ENCODE results near the gene ASB16. TPM values are rescaled to one million over a fixed set of nuclear protein-coding genes. Genes with fewer than 3 reads are reported as not detected.

Gene ASB16
- total RNA-seq, 1 experiment from 2014 or later = 0.37 TPM

DNA sequence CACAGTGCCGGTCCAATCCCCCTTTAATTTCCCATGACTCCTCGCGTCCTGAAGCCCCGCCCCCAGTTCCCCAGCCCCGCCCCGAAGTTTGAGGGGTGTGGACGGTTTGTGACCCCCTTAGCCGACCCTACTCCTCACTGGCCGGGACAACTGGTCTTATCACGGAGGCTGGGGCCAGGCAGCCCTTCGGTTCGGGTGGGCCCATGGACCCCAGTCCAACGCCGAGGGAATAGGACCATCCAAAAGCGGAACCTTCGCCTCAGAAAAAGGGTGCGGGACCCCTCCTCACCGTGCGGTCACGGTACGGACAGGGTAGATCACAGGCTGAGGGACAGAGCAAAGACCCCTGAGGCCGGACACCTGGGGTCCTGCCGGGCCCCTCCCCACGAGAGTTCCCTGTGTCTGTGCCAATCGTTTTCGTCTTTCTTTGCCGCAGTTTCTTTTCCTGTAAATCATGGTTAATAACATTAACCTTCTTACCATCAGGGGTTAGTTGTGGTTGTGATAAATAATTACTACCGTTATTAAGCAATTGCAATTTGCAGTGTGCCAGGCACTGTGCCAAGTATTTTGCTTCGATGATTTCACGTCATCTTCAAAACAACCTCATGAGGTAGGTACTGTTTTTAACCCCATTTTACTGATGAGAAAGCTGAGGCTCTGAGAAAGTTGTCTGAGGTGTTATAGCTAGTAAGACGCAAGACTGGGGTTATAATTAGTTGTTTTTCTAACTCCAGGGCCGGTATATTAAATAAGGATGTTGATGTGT, 16.8 kb downstream of the ASB16 start:
- BruUV-seq (replicated peaks) = no TSS peak
- no peak for DNase-seq (ENCODE audit: low read depth, low spot score)

DNA sequence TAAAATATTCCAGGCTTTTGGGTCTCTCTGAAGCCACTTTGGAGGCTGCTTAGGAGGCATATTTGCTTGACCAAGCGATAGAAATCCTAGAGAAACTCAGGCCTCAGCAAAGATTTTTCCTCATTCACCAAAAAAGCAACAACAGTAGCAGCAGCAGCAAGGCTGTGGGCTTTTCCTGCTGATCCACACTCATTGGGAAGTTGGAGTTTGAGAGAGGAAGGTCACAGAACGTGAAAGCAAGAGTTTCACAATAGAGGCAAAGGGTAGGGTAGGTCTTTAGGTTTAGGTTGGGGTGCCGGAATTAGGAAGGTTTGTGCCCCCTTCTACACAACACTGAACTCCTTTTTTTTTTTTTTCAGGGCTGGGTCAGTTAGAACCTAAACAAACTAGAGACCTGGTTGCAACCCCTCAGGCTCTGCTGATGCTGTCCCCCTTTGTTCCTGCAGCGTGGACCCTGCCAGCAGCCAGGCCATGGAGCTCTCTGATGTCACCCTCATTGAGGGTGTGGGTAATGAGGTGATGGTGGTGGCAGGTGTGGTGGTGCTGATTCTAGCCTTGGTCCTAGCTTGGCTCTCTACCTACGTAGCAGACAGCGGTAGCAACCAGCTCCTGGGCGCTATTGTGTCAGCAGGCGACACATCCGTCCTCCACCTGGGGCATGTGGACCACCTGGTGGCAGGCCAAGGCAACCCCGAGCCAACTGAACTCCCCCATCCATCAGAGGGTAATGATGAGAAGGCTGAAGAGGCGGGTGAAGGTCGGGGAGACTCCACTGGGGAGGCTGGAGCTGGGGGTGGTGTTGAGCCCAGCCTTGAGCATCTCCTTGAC, 18.3 kb downstream of the ASB16 start:
- DNase-seq (ENCODE audit: low read depth, low spot score) (no peak), ATAC-seq (no peak)
- H2AFZ ChIP-seq (ENCODE audit: low read depth, low read length, poor library complexity, severe bottlenecking) = no peak overlapping the region
- CTCF ChIA-PET = no interaction called here
- peaks cover 7 to 24% of the 10 kb centered on the region in 2 experiments; a peak in 3 of 4 replicates for H3K4me1 ChIP-seq (ENCODE audit: control insufficient read depth in 1 of 2, insufficient read depth in 2 of 2, low read length in 2 of 2)
- H3K27me3 ChIP-seq (ENCODE audit: insufficient read depth, low read length) = no peaks in the 10 kb centered on the region
- intact Hi-C loops (cut with micrococcal nuclease) = no loop called here
- no peaks in the 10 kb centered on the region for H3K9me3 ChIP-seq (ENCODE audit: control insufficient read depth in 1 of 2, insufficient read depth in 1 of 2, low read depth in 1 of 2, low read length in 2 of 2)
- POLR2A ChIA-PET = no interaction called here
- peak overlapping the region; percentile 71; the same call in 1 of the 2 replicates for H3K4me2 ChIP-seq (ENCODE audit: low read length)
- peaks cover 39% of the 10 kb centered on the region for H3K79me2 ChIP-seq (ENCODE audit: insufficient read depth, low read length)
- peaks cover 3% of the 10 kb centered on the region in 2 experiments; a peak in 3 of 4 replicates for H3K36me3 ChIP-seq (ENCODE audit: control insufficient read depth in 1 of 2, insufficient read depth in 2 of 2, low read length in 2 of 2)
- no peak overlapping the region for H3K9ac ChIP-seq (ENCODE audit: low read length)
- H3K27ac ChIP-seq (ENCODE audit: low read depth, low read length) = no peak overlapping the region
- RAD21 ChIA-PET (ENCODE audit: low non-redundant PET in 1 of 2, low total read pairs in 2 of 2, uncharacterized antibody in 2 of 2, unreplicated experiment in 2 of 2) = no interaction called here
- no peak overlapping the region for H3K4me3 ChIP-seq (replicated peaks in 1 of 2; ENCODE audit: low read depth in 1 of 2, low read length in 2 of 2)
- H4K20me1 ChIP-seq (ENCODE audit: insufficient read depth) = no peaks in the 10 kb centered on the region
- BruUV-seq (replicated peaks) = no TSS peak
- H3K9me2 ChIP-seq (ENCODE audit: insufficient read depth) = no peaks in the 10 kb centered on the region
- TF ChIP-seq CBX3 (IDR thresholded peaks at IDR 0.05; ENCODE audit: low read depth) (no peak), POLR2A (IDR thresholded peaks at IDR 0.05; ENCODE audit: borderline replicate concordance, extremely low read depth, insufficient read depth, insufficient read length) (no peak), ZNF274 (IDR thresholded peaks at IDR 0.05; ENCODE audit: low read depth, low read length) (no peak), TCF7L2 (IDR thresholded peaks at IDR 0.05; ENCODE audit: borderline replicate concordance, extremely low read depth, insufficient read depth, insufficient read length) (no peak), FOSL1 (IDR thresholded peaks at IDR 0.05; ENCODE audit: low read depth) (no peak), CEBPB (IDR thresholded peaks at IDR 0.05; ENCODE audit: low read depth) (no peak)
- TF ChIP-seq, protein P1, sequence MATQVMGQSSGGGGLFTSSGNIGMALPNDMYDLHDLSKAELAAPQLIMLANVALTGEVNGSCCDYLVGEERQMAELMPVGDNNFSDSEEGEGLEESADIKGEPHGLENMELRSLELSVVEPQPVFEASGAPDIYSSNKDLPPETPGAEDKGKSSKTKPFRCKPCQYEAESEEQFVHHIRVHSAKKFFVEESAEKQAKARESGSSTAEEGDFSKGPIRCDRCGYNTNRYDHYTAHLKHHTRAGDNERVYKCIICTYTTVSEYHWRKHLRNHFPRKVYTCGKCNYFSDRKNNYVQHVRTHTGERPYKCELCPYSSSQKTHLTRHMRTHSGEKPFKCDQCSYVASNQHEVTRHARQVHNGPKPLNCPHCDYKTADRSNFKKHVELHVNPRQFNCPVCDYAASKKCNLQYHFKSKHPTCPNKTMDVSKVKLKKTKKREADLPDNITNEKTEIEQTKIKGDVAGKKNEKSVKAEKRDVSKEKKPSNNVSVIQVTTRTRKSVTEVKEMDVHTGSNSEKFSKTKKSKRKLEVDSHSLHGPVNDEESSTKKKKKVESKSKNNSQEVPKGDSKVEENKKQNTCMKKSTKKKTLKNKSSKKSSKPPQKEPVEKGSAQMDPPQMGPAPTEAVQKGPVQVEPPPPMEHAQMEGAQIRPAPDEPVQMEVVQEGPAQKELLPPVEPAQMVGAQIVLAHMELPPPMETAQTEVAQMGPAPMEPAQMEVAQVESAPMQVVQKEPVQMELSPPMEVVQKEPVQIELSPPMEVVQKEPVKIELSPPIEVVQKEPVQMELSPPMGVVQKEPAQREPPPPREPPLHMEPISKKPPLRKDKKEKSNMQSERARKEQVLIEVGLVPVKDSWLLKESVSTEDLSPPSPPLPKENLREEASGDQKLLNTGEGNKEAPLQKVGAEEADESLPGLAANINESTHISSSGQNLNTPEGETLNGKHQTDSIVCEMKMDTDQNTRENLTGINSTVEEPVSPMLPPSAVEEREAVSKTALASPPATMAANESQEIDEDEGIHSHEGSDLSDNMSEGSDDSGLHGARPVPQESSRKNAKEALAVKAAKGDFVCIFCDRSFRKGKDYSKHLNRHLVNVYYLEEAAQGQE (IDR thresholded peaks at IDR 0.05; ENCODE audit: low read depth) = no peak
- TF ChIP-seq, protein P2, sequence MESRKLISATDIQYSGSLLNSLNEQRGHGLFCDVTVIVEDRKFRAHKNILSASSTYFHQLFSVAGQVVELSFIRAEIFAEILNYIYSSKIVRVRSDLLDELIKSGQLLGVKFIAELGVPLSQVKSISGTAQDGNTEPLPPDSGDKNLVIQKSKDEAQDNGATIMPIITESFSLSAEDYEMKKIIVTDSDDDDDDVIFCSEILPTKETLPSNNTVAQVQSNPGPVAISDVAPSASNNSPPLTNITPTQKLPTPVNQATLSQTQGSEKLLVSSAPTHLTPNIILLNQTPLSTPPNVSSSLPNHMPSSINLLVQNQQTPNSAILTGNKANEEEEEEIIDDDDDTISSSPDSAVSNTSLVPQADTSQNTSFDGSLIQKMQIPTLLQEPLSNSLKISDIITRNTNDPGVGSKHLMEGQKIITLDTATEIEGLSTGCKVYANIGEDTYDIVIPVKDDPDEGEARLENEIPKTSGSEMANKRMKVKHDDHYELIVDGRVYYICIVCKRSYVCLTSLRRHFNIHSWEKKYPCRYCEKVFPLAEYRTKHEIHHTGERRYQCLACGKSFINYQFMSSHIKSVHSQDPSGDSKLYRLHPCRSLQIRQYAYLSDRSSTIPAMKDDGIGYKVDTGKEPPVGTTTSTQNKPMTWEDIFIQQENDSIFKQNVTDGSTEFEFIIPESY (IDR thresholded peaks at IDR 0.05; ENCODE audit: extremely low read depth, insufficient replicate concordance, low read length) = no peak
- TF ChIP-seq, protein P3, sequence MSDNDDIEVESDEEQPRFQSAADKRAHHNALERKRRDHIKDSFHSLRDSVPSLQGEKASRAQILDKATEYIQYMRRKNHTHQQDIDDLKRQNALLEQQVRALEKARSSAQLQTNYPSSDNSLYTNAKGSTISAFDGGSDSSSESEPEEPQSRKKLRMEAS (IDR thresholded peaks at IDR 0.05) = no peak

More for the DNA sequence above, 16.8 kb downstream of the ASB16 start:
- Histone ChIP-seq H3K9me2 (ENCODE audit: insufficient read depth) (no peaks in the 10 kb centered on the region), H2AFZ (ENCODE audit: low read depth, low read length, poor library complexity, severe bottlenecking) (no peak overlapping the region), H3K27ac (ENCODE audit: low read depth, low read length) (peak overlapping the region; percentile 89), H3K9ac (ENCODE audit: low read length) (peak overlapping the region; percentile 95), H3K27me3 (ENCODE audit: insufficient read depth, low read length) (no peaks in the 10 kb centered on the region), H4K20me1 (ENCODE audit: insufficient read depth) (no peaks in the 10 kb centered on the region), H3K4me2 (ENCODE audit: low read length) (peak overlapping the region; percentile 71), H3K4me3 (replicated peaks in 1 of 2; ENCODE audit: low read depth in 1 of 2, low read length in 2 of 2) (peak overlapping the region; percentile 89 to 91), H3K9me3 (ENCODE audit: control insufficient read depth in 1 of 2, insufficient read depth in 1 of 2, low read depth in 1 of 2, low read length in 2 of 2) (no peaks in the 10 kb centered on the region), H3K79me2 (ENCODE audit: insufficient read depth, low read length) (peaks cover 54% of the 10 kb centered on the region), H3K4me1 (ENCODE audit: control insufficient read depth in 1 of 2, insufficient read depth in 2 of 2, low read length in 2 of 2) (peaks cover 7 to 23% of the 10 kb centered on the region in 2 experiments; a peak in 3 of 4 replicates), H3K36me3 (ENCODE audit: control insufficient read depth in 1 of 2, insufficient read depth in 2 of 2, low read length in 2 of 2) (peaks cover 10 to 14% of the 10 kb centered on the region in 2 experiments; a peak in 2 of 4 replicates)
- TF ChIP-seq POLR2AphosphoS5 (IDR thresholded peaks at IDR 0.05; ENCODE audit: low read depth, low read length) (0 out of 2 replicates have a peak, but pooled peaks have one; percentile 5), ZFX (IDR thresholded peaks at IDR 0.05) (no peak)
- POLR2A ChIA-PET = interaction anchor here (0.9 to 1.6 kb wide), 3 partner anchors 20 to 158 kb away, joined by 4 to 5 read pairs (median 4); partner anchors contain the start of gene GRN
- CTCF ChIA-PET = interaction anchor here (1.0 to 2.4 kb wide), 4 partner anchors 19 to 243 kb away, joined by 3 to 12 read pairs (median 6); no protein-coding TSS in a partner anchor
- RAD21 ChIA-PET (ENCODE audit: low non-redundant PET in 1 of 2, low total read pairs in 2 of 2, uncharacterized antibody in 2 of 2, unreplicated experiment in 2 of 2) = interaction anchor here in 1 of 2 experiments (0.6 kb wide), 1 partner anchor 16 kb away, joined by 3 read pairs; no protein-coding TSS in a partner anchor
- intact Hi-C loops (cut with micrococcal nuclease) = no loop called here
- peak; percentile 65 for ATAC-seq

Data from HCT116 (cell line).